Left hindlimb (tissue), 1 donor: ENCODE measurements around the gene GRK6.

Source experiments
- DNase-seq: peaks from one replicate; pipeline ENCODE4 v3.0.0-alpha.2; 2018

Gene GRK6

GRCh38 chr5:177426566-177427210, at the start of gene GRK6:
TSS of gene GRK6 (plus strand) at chr5:177426676. CDS start at chr5:177426846, 170 bp downstream.
- no peak for DNase-seq

GRCh38 chr5:177377851-177378776, 48.4 kb upstream of the GRK6 start:
- no peak for DNase-seq

GRCh38 chr5:177378884-177379883, 47.3 kb upstream of the GRK6 start:
- no peak for DNase-seq

GRCh38 chr5:177380805-177381126, 45.7 kb upstream of the GRK6 start:
- no peak for DNase-seq

GRCh38 chr5:177382423-177383029, 44.0 kb upstream of the GRK6 start:
- peak; percentile 69 for DNase-seq

- DNase-seq, result no peak
These were observed 43.3 kb upstream of the GRK6 start for GRCh38 chr5:177383181-177383580.

GRCh38 chr5:177384134-177384533, 42.3 kb upstream of the GRK6 start, which contains the start of gene SLC34A1:
TSS of gene SLC34A1 (plus strand) at chr5:177384434. CDS start at chr5:177385742, 1,308 bp downstream.
- no peak for DNase-seq

GRCh38 chr5:177385720-177386119, 40.8 kb upstream of the GRK6 start:
- DNase-seq, result no peak

GRCh38 chr5:177386542-177386941, 39.9 kb upstream of the GRK6 start:
- DNase-seq, result no peak

- no peak for DNase-seq
These were observed 39.1 kb upstream of the GRK6 start for GRCh38 chr5:177387405-177387804.

GRCh38 chr5:177388521-177389052, 37.9 kb upstream of the GRK6 start:
- no peak for DNase-seq

- DNase-seq, result no peak
These were observed 37.0 kb upstream of the GRK6 start for GRCh38 chr5:177389241-177390169.

GRCh38 chr5:177390363-177391300, 35.8 kb upstream of the GRK6 start:
- DNase-seq, result peak; percentile 87

GRCh38 chr5:177392765-177393164, 33.7 kb upstream of the GRK6 start:
- DNase-seq, result no peak

GRCh38 chr5:177393206-177393765, 33.2 kb upstream of the GRK6 start:
- DNase-seq, result no peak

- DNase-seq, result no peak
These were observed 32.5 kb upstream of the GRK6 start for GRCh38 chr5:177393990-177394389.

- DNase-seq, result no peak
These were observed 30.4 kb upstream of the GRK6 start for GRCh38 chr5:177396078-177396477.

- no peak for DNase-seq
These were observed 29.7 kb upstream of the GRK6 start for GRCh38 chr5:177396807-177397206.

- no peak for DNase-seq
These were observed 28.5 kb upstream of the GRK6 start for GRCh38 chr5:177397875-177398390.
